ENCODE measurements around the gene PYGL.

Gene PYGL

GRCh38 chr14:50862036-50862570, 82.2 kb downstream of the PYGL start:
- H3K27ac ChIP-seq, result no peak overlapping the region
- no peak for TF ChIP-seq CTCF (conservative IDR thresholded peaks at IDR 0.05)

- H3K27ac ChIP-seq, result peak overlapping the region; percentile 55; the same call in 1 of the 2 replicates
- TF ChIP-seq CTCF (conservative IDR thresholded peaks at IDR 0.05), result peak; percentile 87
Measured at GRCh38 chr14:50860478-50861086, 83.7 kb downstream of the PYGL start.

- no peak for TF ChIP-seq CTCF (conservative IDR thresholded peaks at IDR 0.05)
- peak overlapping the region; percentile 55; the same call in 1 of the 2 replicates for H3K27ac ChIP-seq
Measured at GRCh38 chr14:50859296-50859624, 85.0 kb downstream of the PYGL start.

- H3K27ac ChIP-seq, result no peak overlapping the region
- TF ChIP-seq CTCF (conservative IDR thresholded peaks at IDR 0.05), result no peak
Measured at GRCh38 chr14:50856660-50857059, 87.6 kb downstream of the PYGL start.

GRCh38 chr14:50855558-50855957, 88.7 kb downstream of the PYGL start:
- no peak overlapping the region for H3K27ac ChIP-seq
- no peak for TF ChIP-seq CTCF (conservative IDR thresholded peaks at IDR 0.05)
